Activated CD8-positive, alpha-beta memory T cell treated with anti-CD3 and anti-CD28 coated beads for 48 hours (primary cell): ENCODE measurements around the gene ARHGAP18.

Experiments used
- DNase-seq, 3 experiments: peaks; one replicate each; pipeline ENCODE4 v3.0.0-alpha.2; 2020; ENCODE audit warnings: low read depth in 2 of 3, low spot score in 2 of 3

Gene ARHGAP18

DNA sequence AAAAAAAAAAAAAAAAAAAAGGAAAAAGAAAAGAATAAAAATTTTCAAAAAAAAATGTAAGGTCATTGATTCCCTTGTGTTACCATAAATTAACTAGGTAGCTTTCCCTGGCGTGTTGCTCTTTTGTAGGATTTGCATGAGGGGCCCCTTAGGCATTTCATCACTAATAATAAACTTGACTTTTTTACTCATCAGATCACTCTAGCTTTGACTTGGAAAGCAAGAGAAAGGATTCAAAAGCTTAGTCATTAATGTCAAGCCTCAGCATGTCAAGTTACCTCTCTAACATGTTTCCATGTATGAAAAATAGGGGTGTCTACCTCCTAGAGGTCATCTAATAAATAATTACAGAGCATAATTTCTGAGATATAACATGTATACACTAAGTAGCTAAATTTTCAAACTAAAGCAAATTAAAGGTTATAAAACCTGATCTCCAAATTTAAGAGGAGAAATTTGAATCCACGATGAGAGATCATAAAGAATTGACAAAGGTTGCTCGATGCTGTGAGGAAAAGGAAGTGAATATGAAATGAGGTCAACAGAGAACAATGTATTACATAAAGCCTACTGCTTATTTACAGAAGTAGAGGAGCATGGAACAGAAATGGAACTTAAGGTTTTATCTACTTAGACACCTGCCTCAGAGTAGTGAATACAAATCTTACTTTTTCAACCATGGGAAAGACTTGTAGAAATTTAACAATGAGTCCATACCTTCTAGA is 86.8 kb downstream of the ARHGAP18 start:
- DNase-seq: no peak

DNA sequence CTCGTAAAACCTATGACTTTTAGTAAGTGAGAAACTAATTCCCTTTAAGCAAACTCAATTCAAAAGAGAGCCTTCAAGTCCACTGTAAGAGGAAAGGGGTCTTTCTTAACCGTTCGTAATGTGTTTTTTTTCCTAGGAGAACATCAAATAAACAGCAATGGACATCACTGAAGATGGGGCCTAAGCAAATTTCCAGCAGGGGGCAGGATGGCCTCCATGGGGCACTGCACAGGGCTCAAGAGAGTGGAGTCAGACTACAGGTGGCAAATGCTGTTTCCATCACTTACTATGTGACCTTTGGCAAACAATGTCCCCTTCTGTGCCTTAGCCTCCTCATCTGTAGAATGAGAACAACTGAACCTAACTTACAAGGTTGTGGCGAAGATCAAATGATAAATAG is 88.7 kb downstream of the ARHGAP18 start:
- no peak for DNase-seq

DNA sequence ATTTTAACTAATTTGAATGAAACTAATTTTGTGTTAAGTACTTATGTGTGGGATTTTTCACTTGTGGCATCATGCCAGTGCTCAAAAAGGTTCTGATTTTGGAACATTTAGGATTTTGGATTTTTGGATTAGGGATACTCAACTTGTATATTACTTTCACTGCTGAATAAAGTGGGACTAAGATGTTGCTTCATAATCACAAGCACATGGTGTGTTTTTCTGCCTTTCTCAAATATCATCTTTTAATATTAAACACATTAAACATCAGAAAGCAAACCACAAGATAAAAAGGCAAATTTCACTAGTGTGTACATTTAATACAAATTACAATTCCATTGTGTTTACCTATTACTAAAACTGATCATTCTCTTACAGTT is 89.8 kb downstream of the ARHGAP18 start:
- no peak for DNase-seq

GRCh38 chr6:129619579-129620233 is 90.3 kb downstream of the ARHGAP18 start:
- no peak for DNase-seq

DNA sequence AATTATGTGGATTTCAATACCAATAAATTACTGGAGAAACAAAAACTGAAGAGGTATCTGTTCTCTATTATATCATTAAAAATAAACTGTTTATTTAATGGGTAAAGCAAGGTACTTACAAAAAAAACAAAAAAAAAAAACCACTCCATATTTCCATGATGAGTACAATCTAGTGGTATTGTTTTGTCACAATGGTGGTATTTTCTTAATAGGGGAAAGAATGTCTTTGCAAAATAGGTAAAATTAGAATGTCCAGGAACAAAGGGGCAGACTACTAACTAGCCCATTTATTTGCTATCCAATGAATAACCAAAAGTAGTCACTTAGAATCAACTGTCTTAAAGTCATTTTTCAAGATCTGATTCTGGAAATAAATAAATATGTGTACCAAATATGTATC is 92.0 kb downstream of the ARHGAP18 start:
- no peak for DNase-seq

- DNase-seq: no peak
Measured at GRCh38 chr6:129615496-129615895, 94.5 kb downstream of the ARHGAP18 start.

DNA sequence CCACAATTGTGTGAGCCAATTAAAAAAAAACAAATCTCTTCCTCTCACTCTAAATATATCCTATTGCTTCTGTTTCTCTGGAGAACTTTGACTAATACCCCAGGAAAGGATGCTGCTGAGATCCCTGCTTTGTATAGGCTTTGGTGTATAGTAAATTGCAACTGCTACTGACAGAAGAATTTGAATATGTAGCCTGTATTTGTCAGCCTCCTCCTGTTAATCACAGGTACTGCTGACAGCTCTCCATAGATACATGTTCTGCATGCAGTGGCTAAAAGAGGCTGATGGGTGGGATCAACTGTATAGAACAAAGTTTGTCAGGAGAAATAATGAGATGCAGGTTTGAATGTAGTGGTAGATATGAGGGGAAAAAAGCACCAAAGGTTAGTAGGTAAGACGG is 95.0 kb downstream of the ARHGAP18 start:
- no peak for DNase-seq

GRCh38 chr6:129614464-129614863 is 95.5 kb downstream of the ARHGAP18 start:
- DNase-seq: no peak

DNA sequence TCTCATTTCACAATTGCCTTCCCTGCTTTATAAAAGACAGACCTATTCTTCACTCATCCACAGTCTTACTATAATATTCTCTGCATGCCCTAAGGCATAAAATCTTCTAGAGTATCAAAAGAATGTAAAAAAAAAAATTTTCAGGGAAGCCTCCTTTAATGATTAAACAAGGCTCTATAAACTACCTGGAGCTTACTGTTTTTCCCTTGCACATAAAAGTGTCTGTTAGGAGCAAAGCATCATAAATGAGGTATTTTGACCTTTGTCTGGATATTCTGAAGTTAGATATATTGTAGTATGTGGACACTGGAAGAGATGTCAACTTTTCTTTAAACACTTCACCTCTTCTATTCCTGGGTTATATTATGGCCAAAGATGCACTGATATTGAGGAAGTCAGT is 97.5 kb downstream of the ARHGAP18 start:
- no peak for DNase-seq

DNA sequence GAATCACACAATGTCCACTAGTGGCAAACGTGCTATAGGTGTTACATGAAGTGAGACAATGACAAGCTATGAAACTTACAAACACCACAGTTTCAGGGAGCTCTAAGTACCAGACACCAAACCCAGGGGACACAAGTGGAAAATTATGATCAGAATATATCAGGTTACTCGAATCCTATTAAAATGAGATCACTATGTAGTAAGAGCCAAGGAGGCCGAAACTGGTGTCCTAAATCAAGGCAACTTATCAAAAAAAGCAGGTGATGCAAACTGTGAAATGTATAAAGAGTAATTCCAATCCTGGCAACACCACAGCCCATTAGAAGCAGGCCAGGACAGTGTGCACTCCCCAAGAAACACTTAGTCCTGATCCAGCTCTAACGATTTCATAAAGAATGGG is 100.3 kb downstream of the ARHGAP18 start:
- DNase-seq: no peak

- no peak for DNase-seq
Measured at GRCh38 chr6:129608886-129609537, 101.0 kb downstream of the ARHGAP18 start.

DNA sequence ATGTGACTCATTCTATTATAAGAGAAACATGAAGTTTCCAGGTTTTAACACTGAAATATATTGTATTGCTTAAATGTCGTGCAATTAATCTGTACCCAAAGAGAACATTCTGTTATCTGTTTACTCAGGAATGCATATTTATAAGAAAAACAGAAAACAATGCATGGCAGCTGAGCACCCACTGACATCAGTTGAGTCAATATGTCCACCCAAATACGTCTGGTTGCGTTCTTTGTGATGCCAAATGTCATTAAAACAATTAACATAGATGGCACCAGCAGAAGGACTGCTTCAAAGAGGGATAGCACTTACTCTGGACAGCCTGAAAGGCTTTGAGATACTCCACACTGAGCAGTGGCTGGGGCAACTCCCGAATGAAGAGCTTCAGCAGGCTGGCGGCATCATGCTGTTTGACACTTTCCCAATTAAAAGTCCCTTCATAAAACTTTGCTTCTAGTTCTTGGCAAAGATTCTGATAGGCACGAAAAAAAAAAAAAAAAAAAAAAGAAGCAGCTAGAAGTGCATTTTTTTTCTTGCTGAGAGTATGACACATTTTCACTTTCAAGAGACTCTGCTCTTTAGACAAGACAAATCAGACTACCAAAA is 102.3 kb downstream of the ARHGAP18 start:
- DNase-seq: no peak

DNA sequence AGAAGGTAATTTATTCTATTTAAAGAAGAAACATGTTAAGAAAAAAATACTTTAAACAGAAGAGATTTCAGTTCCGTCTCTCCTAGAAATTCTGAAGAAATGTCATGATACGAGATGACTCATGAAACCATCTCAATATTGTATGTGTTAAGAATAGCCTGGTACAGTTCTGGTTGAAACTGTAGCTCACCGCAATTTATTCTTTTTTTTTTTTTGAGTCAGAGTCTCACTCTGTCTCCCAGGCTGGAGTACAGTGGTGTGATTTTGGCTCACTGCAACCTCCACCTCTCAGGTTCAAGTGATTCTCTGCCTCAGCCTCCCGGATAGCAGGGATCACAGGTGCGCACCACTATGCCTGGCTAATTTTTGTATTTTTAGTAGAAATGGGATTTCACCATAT is 103.3 kb downstream of the ARHGAP18 start:
- DNase-seq: no peak

DNA sequence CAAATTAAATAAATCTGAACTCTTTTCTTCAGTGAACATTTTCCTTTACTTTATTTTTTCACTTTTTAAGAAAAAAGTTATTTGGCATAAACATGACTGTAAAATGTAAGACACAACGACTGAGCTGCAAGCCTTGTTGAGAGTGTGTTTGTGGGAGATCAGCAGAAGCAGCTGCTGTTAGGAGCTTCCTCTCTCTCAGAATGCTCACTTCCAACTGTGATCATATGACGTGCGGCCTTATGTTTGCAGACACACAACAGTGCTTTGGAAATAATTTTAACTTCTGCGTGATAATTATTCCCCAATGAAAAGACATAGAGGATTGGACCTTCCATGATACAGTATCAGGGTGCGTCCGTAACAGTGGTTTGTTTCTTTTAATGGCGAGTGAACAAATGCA is 104.0 kb downstream of the ARHGAP18 start:
- no peak for DNase-seq

DNA sequence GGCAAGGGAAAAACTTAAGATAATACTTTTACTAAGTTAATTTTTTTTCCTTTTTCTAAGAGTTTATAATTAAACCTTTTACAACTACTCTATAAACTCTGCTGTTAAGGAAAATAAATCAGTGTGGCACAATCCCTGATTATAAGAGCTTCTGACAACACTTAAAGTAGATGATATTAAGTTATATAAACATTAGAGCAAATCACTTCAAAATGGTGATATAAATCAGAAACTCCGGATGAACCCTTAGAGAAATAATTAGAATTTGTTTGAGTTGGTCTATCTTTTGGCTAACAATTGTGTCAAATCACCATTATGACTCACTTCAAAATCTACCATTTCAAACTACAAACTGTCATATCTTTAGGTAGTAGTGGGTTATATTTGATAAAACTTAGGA is 104.9 kb downstream of the ARHGAP18 start:
- DNase-seq: no peak

DNA sequence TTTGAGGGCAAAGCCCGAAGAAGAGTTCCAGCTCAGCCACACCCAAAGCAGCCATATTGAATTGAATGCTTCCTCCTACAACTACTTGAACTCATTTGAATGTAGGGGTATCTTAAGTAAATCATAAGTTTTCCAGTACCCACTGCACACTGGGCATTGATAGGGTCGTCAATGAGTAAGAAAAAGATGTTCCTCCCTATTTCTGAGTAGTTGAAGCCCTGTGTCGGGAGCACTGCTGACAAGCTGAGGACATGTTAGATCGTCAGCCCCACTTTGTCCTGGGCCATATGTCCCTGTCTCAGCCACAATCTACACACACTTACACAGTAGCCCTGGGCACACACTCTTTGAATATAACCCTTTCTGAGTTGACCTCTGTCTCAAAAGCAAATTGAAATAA is 105.7 kb downstream of the ARHGAP18 start:
- DNase-seq: no peak

DNA sequence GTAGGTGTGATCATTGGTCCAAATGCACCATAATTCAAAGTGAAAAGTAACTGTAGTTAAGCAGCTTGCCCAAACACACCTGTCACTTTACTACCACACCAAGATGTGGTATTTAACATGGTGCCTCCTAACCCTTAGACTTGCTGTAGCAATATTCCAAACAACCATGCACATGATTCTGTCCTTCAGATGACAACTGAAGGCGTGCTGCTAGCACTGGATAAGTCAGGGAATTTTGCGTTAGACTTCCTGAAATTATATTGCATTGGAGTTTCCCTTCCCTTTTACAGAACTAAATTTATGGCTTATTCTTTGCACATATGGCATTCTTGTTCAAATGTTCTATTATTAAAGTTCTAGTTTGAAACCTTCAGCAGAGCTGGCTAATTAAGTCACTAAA is 106.2 kb downstream of the ARHGAP18 start:
- no peak for DNase-seq

DNA sequence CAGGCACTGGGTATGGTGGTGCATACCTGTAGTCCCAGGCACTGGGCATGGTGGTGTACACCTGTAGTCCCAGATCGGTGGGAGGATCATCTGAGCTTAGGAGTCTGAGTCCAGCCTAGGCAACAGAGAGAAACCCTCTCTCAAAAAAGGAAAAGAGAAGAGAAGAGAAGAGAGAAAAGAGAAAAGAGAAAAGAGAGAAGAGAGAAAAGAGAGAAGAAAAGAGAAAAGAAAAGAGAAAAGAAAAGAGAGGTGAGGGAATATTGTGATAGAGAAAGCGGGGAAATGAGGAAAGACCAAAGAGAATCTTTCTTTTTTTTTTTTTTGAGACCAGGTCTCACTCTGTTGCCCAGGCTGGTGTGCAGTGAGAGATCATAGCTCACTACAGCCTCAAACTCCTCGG is 108.7 kb downstream of the ARHGAP18 start:
- no peak for DNase-seq

- no peak for DNase-seq
Measured at GRCh38 chr6:129599467-129599866, 110.5 kb downstream of the ARHGAP18 start.

- no peak for DNase-seq
Measured at GRCh38 chr6:129598244-129599187, 111.5 kb downstream of the ARHGAP18 start.
